ENCODE measurements around the gene HELZ2. TPM values are rescaled to one million over a fixed set of nuclear protein-coding genes. Genes with fewer than 3 reads are reported as not detected.
"Not testable (repeated sequence)": the region's sequence is repeated elsewhere in the genome, so short reads cannot be mapped to it uniquely, and the experiment has no call there.

Gene HELZ2
- total RNA-seq, result 55.4 and 67.4 TPM in 2 replicates

- DNase-seq (ENCODE audit: low read depth), result peak; percentile 5
These were observed at the start of gene HELZ2 for GRCh38 chr20:63574156-63574828. Gene HELZ2 (minus strand): TSS chr20:63574239. CDS start chr20:63572385, 1,854 bp downstream.

DNA sequence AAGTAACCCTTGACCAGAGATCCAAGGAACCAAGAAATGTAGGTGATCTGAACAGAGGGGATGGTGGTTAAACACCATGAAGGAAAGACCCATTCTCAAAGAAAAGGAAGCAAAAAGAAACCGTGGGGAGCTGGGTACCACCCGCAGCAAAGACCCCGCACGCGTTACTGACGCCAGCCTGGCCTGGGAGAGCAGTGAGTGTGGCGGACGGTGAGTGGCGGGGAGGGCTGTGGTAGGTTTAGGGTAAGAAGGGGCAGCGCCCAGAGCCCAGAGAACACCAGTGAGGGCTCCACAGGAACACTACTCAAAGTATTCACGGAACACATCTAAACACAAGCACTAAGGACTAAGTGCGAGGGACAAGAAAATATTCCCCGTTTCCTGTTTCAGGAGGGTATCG is 48.7 kb upstream of the HELZ2 start:
- no peak for DNase-seq (ENCODE audit: low read depth)

GRCh38 chr20:63622096-63622495 is 48.1 kb upstream of the HELZ2 start:
- no peak for DNase-seq (ENCODE audit: low read depth)

DNA sequence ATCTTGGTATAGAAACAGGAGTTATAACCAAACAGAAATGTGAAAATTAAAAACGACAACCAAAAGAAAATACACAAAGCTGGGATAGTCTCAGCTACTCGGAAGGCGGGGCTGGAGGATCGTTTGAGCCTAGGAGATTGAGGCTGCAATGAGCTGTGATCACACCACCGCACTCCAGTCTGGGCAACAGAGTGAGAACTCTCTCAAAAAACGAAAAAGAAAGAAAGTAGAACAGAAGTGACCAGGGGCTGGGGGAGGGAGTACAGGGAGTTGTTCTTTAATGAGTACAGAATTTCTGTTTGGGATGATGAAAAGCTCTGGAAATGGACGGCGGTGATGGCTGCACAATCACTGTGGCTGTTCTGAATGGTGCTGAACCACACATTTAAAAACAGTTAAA is 47.0 kb upstream of the HELZ2 start:
- DNase-seq (ENCODE audit: low read depth), result no peak

DNA sequence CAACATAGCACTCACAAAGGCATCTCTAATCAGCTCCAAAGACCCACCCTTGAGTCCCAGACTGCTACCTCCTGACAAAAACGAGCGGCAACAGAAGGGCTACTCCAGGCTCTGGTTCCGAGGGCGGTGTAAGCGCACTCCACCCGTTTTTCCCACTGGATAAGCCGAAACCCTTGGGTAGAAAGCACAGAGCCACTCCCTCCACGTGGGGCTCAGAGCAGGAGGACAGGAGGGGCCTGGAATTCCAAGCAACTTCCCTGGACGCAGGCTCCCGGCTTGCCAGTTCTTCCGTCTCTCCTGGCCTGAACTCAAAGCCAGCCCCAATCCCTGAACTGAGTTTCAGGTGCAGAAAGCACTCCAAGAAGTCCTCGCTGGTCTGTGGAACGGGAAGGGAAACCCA is 45.5 kb upstream of the HELZ2 start:
- DNase-seq (ENCODE audit: low read depth), result no peak

DNA sequence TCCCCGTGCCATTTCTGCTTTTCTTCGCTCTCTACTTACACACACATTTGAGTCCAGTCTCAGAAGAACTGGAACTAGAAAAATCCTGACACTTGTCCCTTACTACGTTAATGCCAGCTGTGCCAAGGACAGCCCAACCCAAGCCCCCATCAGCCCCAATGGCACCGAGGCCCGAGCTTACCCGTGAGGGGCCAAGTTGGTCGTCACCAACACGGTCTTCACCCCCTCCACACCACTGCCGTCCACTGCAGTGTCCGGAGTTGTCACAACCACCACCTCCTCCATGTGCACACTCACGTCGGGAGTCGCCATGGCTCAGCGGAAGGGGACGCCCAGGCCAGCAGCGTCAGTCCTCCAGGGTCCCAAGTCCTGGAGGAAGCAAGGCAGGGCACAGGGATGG is 45.0 kb upstream of the HELZ2 start:
- no peak for DNase-seq (ENCODE audit: low read depth)

DNA sequence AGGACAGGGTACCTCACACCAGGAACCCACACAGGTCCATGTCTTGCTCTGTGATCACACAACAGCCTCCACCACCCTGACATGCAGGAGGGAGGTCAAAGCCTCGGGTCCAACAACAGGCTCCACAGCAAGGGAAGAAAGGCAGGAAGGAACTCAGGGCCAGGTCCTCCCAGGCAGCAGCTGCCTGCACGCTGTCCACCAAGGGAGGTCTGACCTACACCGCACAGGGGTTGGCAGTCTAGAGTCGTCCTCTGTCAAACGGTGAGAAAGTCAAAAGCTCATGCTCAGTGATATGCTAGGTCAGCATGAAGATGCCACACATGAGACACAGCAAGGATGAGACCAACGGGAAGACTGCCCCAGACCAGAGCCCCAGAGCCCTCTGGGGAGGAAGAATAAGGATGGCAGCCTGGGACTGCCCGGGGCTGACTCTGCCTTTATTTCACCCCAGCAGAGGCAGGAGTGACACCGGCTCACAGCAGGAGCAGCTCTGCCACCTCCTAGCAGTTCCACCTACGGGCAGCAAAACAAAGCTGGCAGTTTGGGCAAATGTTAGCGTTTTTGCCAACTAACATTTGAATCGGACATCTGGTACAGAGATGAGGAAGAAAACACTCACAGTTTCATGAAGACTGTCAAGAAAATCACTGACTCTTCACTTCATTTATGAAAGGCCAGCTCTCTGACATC is 44.4 kb upstream of the HELZ2 start:
- no peak for DNase-seq (ENCODE audit: low read depth)

DNA sequence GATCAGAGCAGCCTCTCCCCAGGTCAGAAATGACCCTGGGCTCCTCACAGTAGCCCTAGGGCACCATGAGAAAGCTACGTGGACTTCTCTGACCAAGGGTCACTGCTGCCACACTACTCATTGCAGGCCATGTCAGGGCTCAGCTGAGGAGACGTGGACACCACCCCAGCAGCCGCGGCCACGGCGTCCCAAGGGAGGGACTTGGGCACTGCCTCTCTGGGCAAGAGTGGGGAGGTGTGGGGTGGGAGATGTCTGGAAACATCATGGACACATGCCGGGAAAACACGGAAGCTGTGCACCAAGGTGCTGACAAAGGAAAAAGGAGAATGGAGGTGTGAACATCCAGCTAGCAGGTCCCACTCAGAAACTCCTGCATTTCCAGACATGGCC is 43.8 kb upstream of the HELZ2 start:
- DNase-seq (ENCODE audit: low read depth), result no peak

DNA sequence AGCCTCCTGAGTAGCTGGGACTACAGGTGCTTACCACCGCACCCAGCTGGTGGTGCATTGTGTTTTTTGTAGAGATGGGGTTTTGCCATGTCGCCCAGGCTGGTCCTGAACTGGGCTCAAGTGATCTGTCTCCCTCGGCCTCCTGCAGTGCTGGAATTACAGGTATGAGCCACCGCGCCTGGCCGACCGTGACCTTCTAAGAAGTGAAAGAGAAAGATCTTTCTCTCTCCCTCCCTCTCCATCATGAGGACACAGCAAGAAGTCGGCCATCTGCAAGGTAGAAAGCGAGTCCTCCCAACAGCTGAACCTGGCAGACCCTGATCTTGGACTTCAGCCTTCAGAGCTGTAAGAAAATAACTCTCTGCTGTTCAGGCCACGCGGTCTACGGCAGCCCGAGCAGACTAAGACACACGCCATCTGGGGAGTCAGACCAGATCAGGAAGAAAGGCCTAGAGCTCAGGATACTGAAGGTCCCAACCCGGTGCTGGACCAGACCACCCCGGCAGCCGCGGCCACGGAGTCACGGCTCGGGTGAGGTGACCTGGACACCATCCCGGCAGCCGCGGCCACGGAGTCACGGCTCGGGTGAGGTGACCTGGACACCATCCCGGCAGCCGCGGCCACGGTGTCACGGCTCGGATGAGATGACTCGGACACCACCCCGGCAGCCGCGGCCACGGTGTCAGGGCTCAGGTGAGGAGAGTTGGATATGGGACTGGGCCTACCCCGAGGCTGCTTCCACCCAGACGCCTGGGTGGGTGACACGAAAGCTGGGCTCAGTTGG is 43.2 kb upstream of the HELZ2 start:
- peak; percentile 36 for DNase-seq (ENCODE audit: low read depth)

- not testable (repeated sequence) for DNase-seq (ENCODE audit: low read depth)
These were observed 40.0 kb upstream of the HELZ2 start for GRCh38 chr20:63613863-63614594.

- no peak for DNase-seq (ENCODE audit: low read depth)
These were observed 38.4 kb upstream of the HELZ2 start for GRCh38 chr20:63612276-63612931.

- no peak for DNase-seq (ENCODE audit: low read depth)
These were observed 37.6 kb upstream of the HELZ2 start for GRCh38 chr20:63611646-63612045.

- DNase-seq (ENCODE audit: low read depth), result no peak
These were observed 36.8 kb upstream of the HELZ2 start for GRCh38 chr20:63610581-63611435.

GRCh38 chr20:63606686-63607085 is 32.6 kb upstream of the HELZ2 start:
- no peak for DNase-seq (ENCODE audit: low read depth)

DNA sequence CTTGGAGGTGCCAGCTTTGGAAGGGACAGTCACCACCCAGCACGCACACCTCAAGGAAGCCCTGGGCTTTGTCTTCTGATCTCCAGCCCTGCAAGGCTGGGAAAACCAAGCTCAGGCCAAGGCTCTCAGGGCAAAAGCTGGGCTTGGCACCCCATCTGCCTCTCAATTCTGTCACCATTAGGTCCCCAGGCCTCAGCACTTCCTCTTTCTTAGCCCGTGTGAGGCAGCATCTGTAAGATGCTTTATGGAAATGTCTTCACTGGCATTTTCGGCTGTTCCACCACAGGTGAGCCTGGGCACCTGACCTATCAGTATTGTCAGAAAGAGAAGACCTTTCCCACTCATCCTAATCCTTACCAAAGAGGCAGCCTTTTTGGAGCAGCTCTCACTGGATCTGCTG is 28.3 kb upstream of the HELZ2 start:
- DNase-seq (ENCODE audit: low read depth), result no peak

DNA sequence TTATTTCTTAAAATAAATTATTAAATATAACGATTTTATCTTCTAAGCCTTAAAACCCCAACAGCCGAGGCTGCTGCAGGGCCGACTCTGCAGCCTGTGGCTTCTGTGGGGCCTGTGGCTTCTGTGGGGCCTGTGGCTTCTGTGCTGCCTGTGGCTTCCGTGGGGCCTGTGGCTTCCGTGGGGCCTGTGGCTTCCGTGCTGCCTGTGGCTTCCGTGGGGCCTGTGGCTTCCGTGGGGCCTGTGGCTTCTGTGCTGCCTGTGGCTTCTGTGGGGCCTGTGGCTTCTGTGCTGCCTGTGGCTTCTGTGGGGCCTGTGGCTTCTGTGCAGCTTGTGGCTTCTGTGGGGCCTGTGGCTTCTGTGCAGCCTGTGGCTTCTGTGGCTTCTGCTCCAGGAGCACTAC is 27.6 kb upstream of the HELZ2 start:
- DNase-seq (ENCODE audit: low read depth), result not testable (repeated sequence)

GRCh38 chr20:63599396-63600050 is 25.5 kb upstream of the HELZ2 start:
- no peak for DNase-seq (ENCODE audit: low read depth)

- DNase-seq (ENCODE audit: low read depth), result no peak
These were observed 24.7 kb upstream of the HELZ2 start for GRCh38 chr20:63598479-63599395.
